ENCODE results near the gene KLK14.

KLK14 gene

GRCh38 chr19:51101171-51101865 is 18.6 kb upstream of the KLK14 start:
- H3K4me3 ChIP-seq (ENCODE audit: low read depth, low read length): no peak overlapping the region
- TF ChIP-seq CTCF (conservative IDR thresholded peaks at IDR 0.05; ENCODE audit: low read depth, low read length): no peak
- no peak for DNase-seq (ENCODE audit: low read depth)

- no peak for DNase-seq (ENCODE audit: low read depth)
- TF ChIP-seq CTCF (conservative IDR thresholded peaks at IDR 0.05; ENCODE audit: low read depth, low read length): no peak
- H3K4me3 ChIP-seq (ENCODE audit: low read depth, low read length): no peak overlapping the region
These were observed 17.9 kb upstream of the KLK14 start for GRCh38 chr19:51100601-51101000.

GRCh38 chr19:51099047-51099382 is 16.3 kb upstream of the KLK14 start:
- TF ChIP-seq CTCF (conservative IDR thresholded peaks at IDR 0.05; ENCODE audit: low read depth, low read length): no peak
- no peak overlapping the region for H3K4me3 ChIP-seq (ENCODE audit: low read depth, low read length)
- DNase-seq (ENCODE audit: low read depth): no peak

- no peak overlapping the region for H3K4me3 ChIP-seq (ENCODE audit: low read depth, low read length)
- no peak for TF ChIP-seq CTCF (conservative IDR thresholded peaks at IDR 0.05; ENCODE audit: low read depth, low read length)
- peak; percentile 52 for DNase-seq (ENCODE audit: low read depth)
These were observed 15.8 kb upstream of the KLK14 start for GRCh38 chr19:51098365-51099046.

- H3K4me3 ChIP-seq (ENCODE audit: low read depth, low read length): no peak overlapping the region
- no peak for TF ChIP-seq CTCF (conservative IDR thresholded peaks at IDR 0.05; ENCODE audit: low read depth, low read length)
- DNase-seq (ENCODE audit: low read depth): no peak
These were observed 15.1 kb upstream of the KLK14 start for GRCh38 chr19:51097796-51098195.

GRCh38 chr19:51097166-51097738 is 14.6 kb upstream of the KLK14 start:
- H3K4me3 ChIP-seq (ENCODE audit: low read depth, low read length): no peak overlapping the region
- TF ChIP-seq CTCF (conservative IDR thresholded peaks at IDR 0.05; ENCODE audit: low read depth, low read length): peak; percentile 75
- DNase-seq (ENCODE audit: low read depth): peak; percentile 71
